Activated B cell treated with CpG ODN at 0.5 μM for 24 hours (primary cell): ENCODE measurements around the gene MOB4. TPM values are rescaled to one million over a fixed set of nuclear protein-coding genes. Genes with fewer than 3 reads are reported as not detected.

Experiments
- ATAC-seq: fragments of 200-7000 bp; cut with Tn5 transposase; one replicate; pipeline ENCODE4 v1.10.0; 2021; ENCODE audit warnings: low read depth, mild to moderate bottlenecking, moderate library complexity
- CTCF ChIA-PET: fragments of 350-600 bp; sonication (Branson Sonifier 250); formaldehyde crosslinking; loops from one replicate; lab custom pipeline; 2021; ENCODE audit warnings: antibody characterized with exemption; lab: Charles Lee
- POLR2A ChIA-PET: fragments of 350-600 bp; sonication (Branson Sonifier 250); formaldehyde crosslinking; loops from one replicate; lab custom pipeline; 2021; ENCODE audit warnings: antibody characterized with exemption; lab: Charles Lee
- DNase-seq: peaks from one replicate; pipeline ENCODE4 v3.0.0; 2022
- H3K27ac Mint-ChIP-seq: one replicate; pipeline ENCODE4 v1.8.0; 2020; ENCODE audit warnings: mixed read lengths
- H3K27me3 Mint-ChIP-seq: one replicate; pipeline ENCODE4 v1.8.0; 2021; ENCODE audit warnings: mixed read lengths
- H3K36me3 Mint-ChIP-seq: one replicate; pipeline ENCODE4 v1.8.0; 2021; ENCODE audit warnings: low read depth, mixed read lengths
- H3K4me1 Mint-ChIP-seq: one replicate; pipeline ENCODE4 v1.8.0; 2021; ENCODE audit warnings: mixed read lengths
- H3K4me3 Mint-ChIP-seq: one replicate; pipeline ENCODE4 v1.8.0; 2020; ENCODE audit warnings: mild to moderate bottlenecking, mixed read lengths
- H3K9me3 Mint-ChIP-seq: one replicate; pipeline ENCODE4 v1.8.0; 2020; ENCODE audit warnings: mixed read lengths
- intact Hi-C: fragments of 100-400 bp; cut with micrococcal nuclease; formaldehyde crosslinking; loops from one replicate; pipeline ENCODE4 v1.15.1; 2024
- total RNA-seq: library from RNA; stranded (reverse); gene quantifications from 2 replicates; pipeline ENCODE4 v1.2.3, GENCODE V29; 2022
- TF ChIP-seq, protein P1 (sequence below): fragments of 200-600 bp; IDR thresholded peaks from one replicate; pipeline ENCODE4 v1.8.0; 2022; ENCODE audit warnings: antibody characterized with exemption, mild to moderate bottlenecking

MOB4 gene
- total RNA-seq, 1 donor from 2014 or later = 22.1 TPM

DNA sequence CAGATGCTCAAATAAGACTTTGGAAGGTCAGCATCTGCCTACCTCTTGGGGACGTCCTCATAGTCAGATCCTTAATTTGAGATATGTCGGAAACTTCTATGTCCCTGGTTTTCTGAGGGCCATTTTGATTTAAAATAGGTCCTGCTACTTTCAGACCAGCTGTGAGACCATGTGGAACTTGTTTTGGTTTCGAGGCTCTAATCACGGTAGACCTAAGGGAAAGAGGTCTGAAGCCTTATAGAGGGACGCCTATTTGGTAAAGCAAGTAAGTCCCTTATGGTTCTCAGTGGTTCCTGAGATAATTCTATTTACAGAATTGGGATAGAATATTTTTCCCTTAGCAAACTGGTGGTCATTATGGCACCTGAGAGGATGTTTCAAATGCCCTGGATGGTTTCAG, 84.4 kb downstream of the MOB4 start:
- Mint-ChIP-seq H3K27me3 (peaks cover 14% of the 10 kb centered on the region), H3K4me3 (no peak overlapping the region), H3K36me3 (no peaks in the 10 kb centered on the region), H3K9me3 (no peaks in the 10 kb centered on the region), H3K4me1 (peaks cover 4% of the 10 kb centered on the region), H3K27ac (no peak overlapping the region)
- ATAC-seq = no peak
- CTCF ChIA-PET = no interaction called here
- no peak for DNase-seq
- intact Hi-C loops = no loop called here
- TF ChIP-seq, protein P1, sequence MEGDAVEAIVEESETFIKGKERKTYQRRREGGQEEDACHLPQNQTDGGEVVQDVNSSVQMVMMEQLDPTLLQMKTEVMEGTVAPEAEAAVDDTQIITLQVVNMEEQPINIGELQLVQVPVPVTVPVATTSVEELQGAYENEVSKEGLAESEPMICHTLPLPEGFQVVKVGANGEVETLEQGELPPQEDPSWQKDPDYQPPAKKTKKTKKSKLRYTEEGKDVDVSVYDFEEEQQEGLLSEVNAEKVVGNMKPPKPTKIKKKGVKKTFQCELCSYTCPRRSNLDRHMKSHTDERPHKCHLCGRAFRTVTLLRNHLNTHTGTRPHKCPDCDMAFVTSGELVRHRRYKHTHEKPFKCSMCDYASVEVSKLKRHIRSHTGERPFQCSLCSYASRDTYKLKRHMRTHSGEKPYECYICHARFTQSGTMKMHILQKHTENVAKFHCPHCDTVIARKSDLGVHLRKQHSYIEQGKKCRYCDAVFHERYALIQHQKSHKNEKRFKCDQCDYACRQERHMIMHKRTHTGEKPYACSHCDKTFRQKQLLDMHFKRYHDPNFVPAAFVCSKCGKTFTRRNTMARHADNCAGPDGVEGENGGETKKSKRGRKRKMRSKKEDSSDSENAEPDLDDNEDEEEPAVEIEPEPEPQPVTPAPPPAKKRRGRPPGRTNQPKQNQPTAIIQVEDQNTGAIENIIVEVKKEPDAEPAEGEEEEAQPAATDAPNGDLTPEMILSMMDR = no peak
- POLR2A ChIA-PET = no interaction called here

DNA sequence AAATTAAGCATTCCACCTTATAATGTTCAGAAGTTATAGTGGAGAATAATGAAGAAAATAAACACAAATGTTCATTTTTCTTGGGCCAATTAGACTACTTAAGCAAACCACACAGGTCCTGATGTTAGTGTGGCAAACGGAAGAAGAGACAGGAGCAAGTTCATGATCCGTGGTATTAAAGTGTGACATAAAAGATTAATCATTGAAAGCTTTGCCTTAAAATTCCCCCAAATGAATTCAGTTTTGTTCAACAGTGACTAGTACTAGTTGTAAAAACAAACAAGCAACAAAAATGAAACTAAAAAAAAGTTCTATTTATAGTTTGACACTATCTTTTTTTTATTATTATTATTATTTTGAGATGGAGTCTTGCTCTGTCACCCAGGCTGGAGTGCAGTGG, 85.9 kb downstream of the MOB4 start:
- no peak for ATAC-seq
- no peaks in the 10 kb centered on the region for H3K36me3 Mint-ChIP-seq
- ChIA-PET CTCF (no interaction called here), POLR2A (no interaction called here)
- H3K9me3 Mint-ChIP-seq = no peaks in the 10 kb centered on the region
- H3K27me3 Mint-ChIP-seq = peaks cover 13% of the 10 kb centered on the region
- no peak overlapping the region for H3K4me3 Mint-ChIP-seq
- no peak overlapping the region for H3K27ac Mint-ChIP-seq
- TF ChIP-seq, protein P1 = no peak
- intact Hi-C loops = no loop called here
- no peak for DNase-seq
- H3K4me1 Mint-ChIP-seq = peaks cover 4% of the 10 kb centered on the region

Other genes with a start within 250 kb of the MOB4 start
- gene ANKRD44, start 205.3 kb upstream of the MOB4 start, total RNA-seq = 154 and 185 TPM in 2 replicates
- 328 and 380 TPM in 2 replicates for gene SF3B1, start 81.0 kb upstream of the MOB4 start, total RNA-seq
- gene COQ10B, start 62.5 kb upstream of the MOB4 start, total RNA-seq = 25.1 and 27.5 TPM in 2 replicates
- 250 and 252 TPM in 2 replicates for gene HSPD1, start 16.2 kb upstream of the MOB4 start, total RNA-seq
- gene HSPE1, start 15.7 kb upstream of the MOB4 start, total RNA-seq = 108 and 116 TPM in 2 replicates
- not detected in 2 replicates for gene RFTN2, start 159.5 kb downstream of the MOB4 start, total RNA-seq
- gene MARS2, start 189.3 kb downstream of the MOB4 start, total RNA-seq = 14.6 and 15.4 TPM in 2 replicates